Muscle of back (tissue), 11 donors: ENCODE measurements around the gene PGAP2. TPM values are rescaled to one million over a fixed set of nuclear protein-coding genes. Genes with fewer than 3 reads are reported as not detected.
"Not testable (repeated sequence)": the region's sequence is repeated elsewhere in the genome, so short reads cannot be mapped to it uniquely, and the experiment has no call there.

Experiments used
- DNase-seq, 3 donors: peaks; one replicate each; pipeline versions ENCODE4 v3.0.0 to v3.0.0-alpha.2; 2013
- polyA plus RNA-seq, 10 donors: library from polyadenylated mRNA; unstranded; fragments of 120-200 nt; gene quantifications; one replicate each; pipeline ENCODE4 v1.2.1, GENCODE V29; 2013; ENCODE audit not compliant: insufficient read length in 10 of 10

Gene PGAP2
- polyA plus RNA-seq, 10 donors, result 15.7 to 28.1 (median 20.5) TPM

DNA sequence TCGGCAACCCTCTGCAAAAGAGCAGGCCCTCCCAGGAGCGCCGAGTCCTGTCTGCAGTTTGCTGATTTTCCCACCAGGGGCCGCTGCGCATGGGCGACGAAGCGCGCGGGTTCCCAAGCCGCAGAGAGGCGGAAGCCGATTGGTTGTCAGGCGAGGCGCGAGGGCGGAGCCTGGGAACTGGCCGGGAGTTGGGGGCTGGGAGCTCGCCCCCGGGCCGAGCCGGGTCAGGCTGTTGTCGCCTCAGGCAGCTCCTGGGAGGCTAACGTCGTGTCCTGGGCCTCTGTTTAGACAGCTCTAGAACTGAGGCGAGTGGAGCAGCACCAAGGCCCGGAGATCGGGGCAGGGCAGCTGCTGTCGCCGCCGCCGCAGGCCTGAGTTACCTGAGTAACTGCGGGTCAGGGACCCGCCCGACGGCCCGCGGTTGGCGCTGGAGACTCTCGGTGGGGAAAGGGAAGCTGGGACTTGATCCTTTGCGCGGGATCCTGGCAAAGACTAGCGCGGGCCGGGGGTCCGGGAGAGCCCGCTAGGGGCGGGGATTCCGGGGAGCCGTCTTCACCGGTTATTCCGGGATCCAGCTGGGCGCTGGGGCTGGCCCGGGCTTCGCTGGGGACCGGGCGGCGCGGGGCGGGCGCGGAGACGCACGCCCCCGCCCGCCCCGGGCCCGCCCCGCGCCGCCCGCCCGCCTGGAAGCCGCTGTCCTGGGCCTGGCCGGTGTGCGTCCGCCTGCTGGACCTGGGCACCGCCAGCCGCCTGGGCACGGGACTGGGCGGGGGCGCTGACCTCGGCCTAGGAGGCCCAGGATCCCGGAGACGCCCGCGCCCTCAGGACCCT is 46.8 kb downstream of the PGAP2 start, which contains the start of gene STIM1:
Gene STIM1 (plus strand): TSS at position 688 of the 831 bp plus-strand sequence. CDS start 607 bp downstream, outside the sequence.
- DNase-seq, result peak; percentile 94 to 98 (median 96)

DNA sequence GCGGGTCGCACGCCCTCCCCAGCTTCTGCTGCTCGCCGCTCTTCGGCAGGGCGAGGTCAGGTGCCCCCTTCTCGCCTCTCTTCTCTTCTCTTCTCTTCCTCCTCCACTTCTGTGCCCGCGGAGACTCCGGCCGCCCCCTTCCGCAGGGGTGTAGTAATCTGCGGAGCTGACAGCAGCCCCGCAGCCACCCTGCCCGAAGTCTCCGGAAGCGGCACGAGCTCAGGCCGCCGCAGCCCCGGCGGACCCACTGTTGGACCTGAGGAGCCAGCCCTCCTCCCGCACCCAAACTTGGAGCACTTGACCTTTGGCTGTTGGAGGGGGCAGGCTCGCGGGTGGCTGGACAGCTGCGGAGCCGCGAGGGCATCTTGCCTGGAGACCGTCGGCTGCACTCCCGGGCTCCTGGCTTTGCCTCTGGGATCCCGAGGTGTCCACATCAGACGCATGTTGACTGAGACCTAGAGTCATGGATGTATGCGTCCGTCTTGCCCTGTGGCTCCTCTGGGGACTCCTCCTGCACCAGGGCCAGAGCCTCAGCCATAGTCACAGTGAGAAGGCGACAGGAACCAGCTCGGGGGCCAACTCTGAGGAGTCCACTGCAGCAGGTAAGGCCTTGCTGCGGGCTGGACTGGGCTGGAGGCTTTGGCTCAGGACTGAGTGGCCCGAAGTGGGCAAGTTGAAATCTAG is 47.6 kb downstream of the PGAP2 start:
- peak in 2 of 3 donors; percentile 38 to 79 for DNase-seq

DNA sequence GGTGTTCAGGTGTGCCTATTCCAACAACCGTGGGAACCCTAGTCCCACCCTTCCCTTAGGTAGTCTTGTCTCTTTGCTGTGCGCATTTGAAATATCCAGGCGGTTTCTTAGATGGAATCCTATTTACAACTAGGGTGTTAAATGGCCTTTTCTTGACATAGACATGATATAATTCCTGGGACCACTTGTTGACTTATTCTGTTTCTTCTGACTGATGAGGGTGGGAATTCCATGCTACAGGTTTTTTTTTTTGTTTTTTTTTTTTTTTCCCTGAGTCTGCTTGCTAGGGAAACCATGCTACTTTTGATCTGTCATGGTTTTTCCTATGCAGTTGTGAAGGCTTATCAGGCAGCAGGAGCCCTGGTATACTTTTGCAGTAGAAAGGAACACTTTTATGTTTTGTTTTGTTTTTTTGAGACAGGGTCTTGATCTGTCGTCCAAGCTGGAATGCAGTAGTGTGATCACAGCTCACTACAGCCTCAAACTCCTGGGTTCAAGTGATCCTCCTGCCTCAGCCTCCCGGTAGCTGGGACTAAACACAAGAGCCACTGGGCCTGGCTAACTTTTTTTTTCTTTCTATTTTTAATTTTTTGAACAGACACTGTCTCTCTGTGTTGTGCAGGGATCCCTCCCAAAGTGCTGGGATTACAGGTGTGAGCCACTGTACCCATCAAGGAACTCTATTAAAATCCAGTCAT is 48.6 kb downstream of the PGAP2 start:
- DNase-seq, result no peak

DNA sequence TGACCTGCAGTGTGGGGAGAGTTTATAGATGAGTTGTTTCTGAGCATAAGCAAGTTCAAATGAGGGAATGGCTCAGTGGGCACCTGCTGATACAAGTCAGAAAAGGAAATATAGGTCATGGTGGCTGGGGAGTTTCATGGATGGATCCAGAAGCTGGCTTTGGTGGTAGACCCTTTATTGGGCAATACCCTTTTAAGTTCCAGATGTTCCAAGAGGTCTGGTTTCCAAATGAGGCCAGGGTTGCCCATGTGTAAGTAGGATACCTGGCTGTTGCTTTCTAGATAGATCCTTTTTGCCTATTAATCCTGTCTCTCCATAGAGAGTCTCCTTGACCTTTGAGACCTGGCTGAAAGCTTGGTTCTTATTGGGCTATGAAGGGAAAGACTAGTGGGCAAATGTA is 49.3 kb downstream of the PGAP2 start:
- no peak for DNase-seq

DNA sequence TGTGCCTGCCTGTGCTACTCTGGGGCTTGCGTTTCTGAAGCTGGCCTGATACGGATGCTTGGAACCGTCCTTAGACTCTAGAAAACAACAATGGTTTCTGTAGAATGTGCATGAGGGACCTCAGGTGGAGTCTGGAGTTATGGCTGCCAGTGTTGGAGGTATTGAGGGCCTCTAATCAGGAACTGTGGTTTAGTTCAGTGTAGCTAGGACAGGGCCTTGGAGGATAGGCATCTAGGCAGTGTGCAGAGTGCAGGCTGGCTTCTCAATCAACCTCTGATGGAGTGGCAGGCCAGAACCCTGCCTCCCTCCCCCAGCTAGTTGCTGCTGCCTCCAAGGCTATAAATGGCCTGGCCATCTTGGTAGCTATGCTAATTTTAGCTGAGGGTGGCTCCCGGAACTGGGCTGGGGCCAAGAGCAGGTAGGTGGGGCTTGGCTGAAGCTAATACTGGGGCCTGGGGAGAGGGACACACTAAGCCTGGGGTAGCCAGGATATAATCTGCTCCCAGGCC is 51.1 kb downstream of the PGAP2 start:
- peak in 2 of 3 donors; percentile 53 to 57 for DNase-seq

DNA sequence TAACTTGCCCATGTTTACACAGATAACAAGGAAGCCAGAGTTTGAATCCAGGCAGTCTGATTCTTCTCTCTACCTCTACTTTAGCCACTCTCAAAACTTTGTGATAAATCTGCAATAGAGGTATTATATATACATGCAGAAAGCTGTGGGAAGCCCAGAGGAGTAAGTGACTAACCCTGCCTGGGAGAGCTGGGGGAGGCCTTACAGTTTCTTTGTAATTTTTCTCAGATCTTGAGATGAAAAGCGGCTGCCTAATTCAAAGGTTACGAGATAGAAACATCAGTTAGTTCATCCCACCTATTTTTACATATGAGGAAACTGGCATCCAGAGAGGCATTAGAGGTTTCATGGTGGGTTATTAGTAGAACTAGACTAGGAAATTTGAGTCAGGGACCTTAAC is 52.0 kb downstream of the PGAP2 start:
- DNase-seq, result no peak

DNA sequence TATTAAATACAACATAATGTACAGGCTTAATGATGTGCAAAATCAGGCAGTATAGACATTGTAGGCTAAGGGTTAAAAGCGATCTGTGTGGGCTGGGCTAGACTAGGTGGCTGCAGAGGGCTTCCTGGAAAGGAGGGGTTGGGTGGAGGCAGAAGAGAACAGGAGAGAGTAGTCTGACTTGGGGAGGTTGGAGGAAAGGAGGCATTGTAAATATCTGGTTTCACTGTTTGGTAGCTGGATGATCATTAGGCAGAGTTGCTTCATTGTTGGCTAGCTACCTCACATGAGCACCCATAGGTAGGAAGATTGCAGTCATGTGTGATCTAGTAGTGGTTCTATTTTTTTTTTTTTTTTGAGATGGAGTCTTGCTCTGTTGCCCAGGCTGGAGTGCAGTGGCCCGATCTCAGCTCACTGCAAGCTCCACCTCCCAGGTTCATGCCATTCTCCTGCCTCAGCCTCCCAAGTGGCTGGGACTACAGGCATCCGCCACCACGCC is 52.6 kb downstream of the PGAP2 start:
- not testable (repeated sequence) for DNase-seq

DNA sequence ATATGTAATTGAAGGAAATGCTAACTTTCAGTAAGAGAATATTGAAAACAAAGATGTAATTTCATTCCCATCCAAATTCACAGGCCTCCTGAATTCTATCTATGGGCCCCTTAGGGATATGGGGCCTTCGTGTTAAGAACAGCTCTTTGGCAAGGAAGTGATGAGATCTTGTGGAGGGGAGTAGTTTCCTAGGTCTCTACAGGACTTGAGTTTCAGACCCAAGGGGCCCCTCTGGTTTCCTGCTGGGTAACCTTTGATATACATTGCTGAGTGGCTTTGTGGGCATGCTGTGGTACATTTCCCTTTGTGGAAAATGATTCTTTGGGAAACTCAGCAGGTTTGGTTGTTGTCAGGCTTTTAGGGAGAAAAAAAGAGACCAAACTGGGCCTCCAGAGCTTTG is 53.3 kb downstream of the PGAP2 start:
- DNase-seq, result peak in 1 of 3 donors; percentile 42

DNA sequence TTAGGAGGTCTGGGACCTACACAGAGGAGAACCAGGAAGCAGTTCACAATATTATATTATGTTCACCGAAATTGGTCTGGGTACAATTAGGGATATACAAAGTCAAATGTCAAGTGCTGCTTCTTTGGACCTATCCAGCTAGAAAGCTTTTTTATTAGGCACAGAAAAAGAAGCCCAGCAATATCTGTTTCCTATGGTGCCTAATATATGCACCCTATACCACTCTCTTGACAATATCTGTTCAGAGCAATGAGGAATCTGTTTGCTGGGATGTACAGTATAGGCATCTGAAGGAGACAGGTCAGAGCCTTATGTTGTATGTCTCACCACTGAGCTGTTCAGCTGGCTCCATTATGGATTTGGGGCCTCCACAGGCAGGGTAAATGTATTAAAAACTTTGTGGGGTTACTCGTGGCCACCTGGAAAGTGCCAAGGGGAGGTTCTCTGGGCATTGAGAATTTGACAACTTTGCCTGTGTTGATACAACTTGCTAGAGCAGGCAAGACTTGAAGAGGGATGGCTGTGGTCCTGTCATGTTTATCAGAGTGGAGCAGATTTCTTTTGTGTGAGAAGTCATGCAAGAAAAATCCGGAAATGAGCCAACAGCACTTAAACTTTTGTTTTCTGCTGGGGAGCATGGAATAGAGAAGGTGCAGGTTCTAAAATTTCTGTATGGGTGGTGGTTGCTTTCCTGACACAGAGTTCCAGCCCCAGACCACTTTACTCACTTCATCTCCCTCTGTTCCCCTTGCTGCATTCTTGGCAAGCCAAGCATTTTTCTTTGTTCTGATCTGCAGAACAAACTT is 57.2 kb downstream of the PGAP2 start:
- no peak for DNase-seq

DNA sequence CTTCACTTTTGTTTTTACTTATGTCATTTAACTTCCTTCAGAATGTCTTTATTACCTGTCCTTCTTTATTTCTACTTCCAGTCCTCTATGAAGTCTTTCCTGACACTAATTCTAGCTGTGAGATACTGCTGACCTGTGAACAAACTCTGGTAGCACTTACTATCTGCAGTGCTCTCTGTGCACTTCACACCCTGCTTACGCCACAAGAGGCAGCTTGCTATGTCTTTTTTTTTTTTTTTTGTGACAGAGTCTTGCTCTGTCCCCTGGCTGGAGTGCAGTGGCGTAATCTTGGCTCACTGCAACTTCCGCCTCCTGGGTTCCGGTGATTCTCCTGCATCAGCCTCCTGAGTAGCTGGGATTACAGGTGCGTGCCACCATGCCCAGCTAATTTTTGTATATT is 57.8 kb downstream of the PGAP2 start:
- DNase-seq, result no peak

DNA sequence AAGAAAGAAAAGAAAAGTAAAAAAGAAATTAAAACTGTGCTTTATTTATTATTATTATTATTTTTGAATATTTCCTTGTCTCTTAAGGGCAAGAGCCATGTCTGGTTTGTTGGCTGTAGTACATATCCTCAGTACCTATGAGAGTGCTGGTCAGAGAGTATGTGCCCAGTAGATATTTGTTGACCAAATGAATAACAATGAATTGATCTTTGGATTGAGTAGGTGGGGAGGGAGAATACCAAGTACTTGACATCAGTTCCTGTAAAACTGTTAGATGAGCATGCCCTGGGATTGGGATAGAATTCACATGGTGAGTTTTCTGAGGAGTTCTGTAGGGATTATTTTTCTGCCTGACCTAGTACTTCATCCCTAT is 58.5 kb downstream of the PGAP2 start:
- no peak for DNase-seq

DNA sequence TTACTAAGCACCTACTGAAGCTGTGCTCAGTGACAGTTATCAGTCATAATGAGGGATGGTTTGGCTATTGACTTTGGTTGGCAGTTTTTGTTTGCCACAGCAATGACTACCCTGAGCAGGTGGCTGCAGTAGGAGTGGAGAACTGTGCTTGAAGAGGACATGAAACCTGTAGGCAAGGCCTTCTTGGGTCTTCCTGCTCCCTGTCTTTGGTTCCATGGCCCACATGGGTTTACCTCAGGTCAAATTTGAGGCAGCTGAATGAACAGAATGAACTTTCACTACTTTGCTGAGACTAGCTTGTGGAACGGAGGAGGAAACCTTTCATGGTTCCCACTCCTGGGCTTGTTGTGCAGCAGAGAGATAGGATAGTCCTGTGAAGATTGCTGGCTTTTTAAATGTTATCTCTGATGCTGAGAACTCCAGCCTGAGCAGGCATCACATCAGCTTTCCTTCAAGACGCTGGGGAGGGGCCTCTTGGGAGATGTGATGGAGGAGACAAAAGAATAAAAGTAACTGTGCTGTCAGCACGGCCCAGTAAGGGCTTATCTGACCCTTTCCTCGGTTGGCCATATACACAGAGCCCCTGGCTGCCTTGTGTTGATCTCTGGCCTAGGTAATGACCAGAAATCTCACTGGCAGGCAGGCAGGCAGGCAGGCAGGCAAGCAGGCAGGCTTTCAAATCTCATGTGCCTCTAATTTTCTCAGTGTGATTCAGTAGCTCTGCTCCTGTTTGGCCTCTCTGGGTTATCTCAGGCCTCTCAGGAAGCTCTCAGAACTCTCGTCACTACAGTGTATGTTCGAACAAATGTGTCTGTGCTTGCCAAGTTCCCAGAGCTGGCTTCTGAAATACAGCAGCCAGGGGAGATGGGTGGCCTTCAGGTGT is 59.1 kb downstream of the PGAP2 start:
- DNase-seq, result no peak

DNA sequence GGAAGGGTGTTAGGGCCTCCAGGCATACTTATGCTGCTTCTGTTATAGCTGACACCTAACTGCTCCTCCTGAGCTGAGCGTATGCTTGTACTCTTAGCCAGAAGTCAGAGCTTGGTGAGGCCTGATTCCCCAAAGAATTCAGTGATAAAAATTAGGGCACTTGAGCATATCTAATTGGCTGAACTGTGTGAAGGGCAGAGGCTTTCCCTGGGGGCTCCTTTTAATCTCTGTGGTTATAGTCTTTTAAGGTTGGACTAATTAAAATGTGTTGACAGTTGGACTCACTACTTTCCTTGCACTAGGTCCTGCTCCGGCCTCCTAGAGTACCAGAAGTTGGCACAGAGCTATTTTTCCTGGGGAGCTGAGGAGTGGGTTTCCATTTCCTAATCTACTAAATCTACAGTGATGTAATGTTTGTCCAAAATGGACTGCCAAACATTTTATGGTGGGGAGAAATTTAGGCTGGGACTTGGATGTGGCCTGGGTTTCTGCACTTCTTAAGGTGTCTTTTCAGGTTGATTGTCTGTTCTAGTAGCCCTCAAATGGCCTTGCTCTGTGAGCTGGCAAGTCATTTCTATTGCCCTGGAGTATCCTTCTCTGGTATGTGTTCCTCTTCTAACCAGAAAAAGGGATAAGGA is 65.5 kb downstream of the PGAP2 start:
- DNase-seq, result no peak

Other genes starting within 250 kb of the PGAP2 start
- gene ART5, start 166.6 kb upstream of the PGAP2 start, polyA plus RNA-seq, result 1 to 10 TPM; 1.5 to 4.0 (median 2.4) TPM
- 1 to 10 TPM; 1.8 to 6.2 (median 4.4) TPM for gene ART1, start 163.4 kb upstream of the PGAP2 start, polyA plus RNA-seq
- 1 to 10 TPM; 2.5 to 4.6 (median 3.1) TPM for gene CHRNA10, start 137.2 kb upstream of the PGAP2 start, polyA plus RNA-seq
- gene NUP98, start 11.0 kb upstream of the PGAP2 start, polyA plus RNA-seq, result 10 to 100 TPM; 32.0 to 46.1 (median 38.1) TPM
- 10 to 100 TPM; 19.0 to 29.9 (median 25.2) TPM for gene RHOG, start 32.4 kb downstream of the PGAP2 start, polyA plus RNA-seq
- gene STIM1, start 47.1 kb downstream of the PGAP2 start, polyA plus RNA-seq, result 100 to 1,000 TPM in 1 of 10 donors, 10 to 100 TPM in 9; 49.3 to 111 (median 84.4) TPM